Gastrocnemius medialis (tissue), 4 donors: Measurements from ENCODE around the gene MGAT5B.

Experiments used
- CTCF ChIP-seq, 5 experiments: fragments of 450-650 bp in 3 of 5; fragments of 200-600 bp in 2 of 5; sonication (generic) in 2 of 5; IDR thresholded peaks in 4 of 5; conservative IDR thresholded peaks in 1 of 5; 1 replicate in 4 of 5; 2 replicates in 1 of 5; pipeline ENCODE4 v1.5.1; 2016 to 2019; ENCODE audit warnings: antibody characterized with exemption in 5 of 5, mild to moderate bottlenecking in 3 of 5, moderate library complexity in 3 of 5
- POLR2A ChIP-seq, 2 donors: fragments of 450-650 bp; IDR thresholded peaks; one replicate each; pipeline ENCODE4 v1.6.1; 2017; ENCODE audit warnings: antibody characterized with exemption in 2 of 2, mild to moderate bottlenecking in 2 of 2, moderate library complexity in 2 of 2

GRCh38 chr17:76894842-76895241 is 26.6 kb downstream of the MGAT5B start:
- TF ChIP-seq CTCF (IDR thresholded peaks at IDR 0.05 in 4 of 5, conservative IDR thresholded peaks at IDR 0.05 in 1 of 5) (no peak), POLR2A (IDR thresholded peaks at IDR 0.05) (no peak)
